HG02840 (cell line): ENCODE results near the gene SFSWAP.

Experiments used
- ATAC-seq: cut with Tn5 transposase; IDR thresholded peaks from one replicate; pipeline ENCODE4 v1.9.1; 2021; ENCODE audit warnings: mild to moderate bottlenecking, moderate library complexity, moderate number of reproducible peaks; ENCODE audit not compliant: unreplicated experiment, low FRiP score

SFSWAP gene

DNA sequence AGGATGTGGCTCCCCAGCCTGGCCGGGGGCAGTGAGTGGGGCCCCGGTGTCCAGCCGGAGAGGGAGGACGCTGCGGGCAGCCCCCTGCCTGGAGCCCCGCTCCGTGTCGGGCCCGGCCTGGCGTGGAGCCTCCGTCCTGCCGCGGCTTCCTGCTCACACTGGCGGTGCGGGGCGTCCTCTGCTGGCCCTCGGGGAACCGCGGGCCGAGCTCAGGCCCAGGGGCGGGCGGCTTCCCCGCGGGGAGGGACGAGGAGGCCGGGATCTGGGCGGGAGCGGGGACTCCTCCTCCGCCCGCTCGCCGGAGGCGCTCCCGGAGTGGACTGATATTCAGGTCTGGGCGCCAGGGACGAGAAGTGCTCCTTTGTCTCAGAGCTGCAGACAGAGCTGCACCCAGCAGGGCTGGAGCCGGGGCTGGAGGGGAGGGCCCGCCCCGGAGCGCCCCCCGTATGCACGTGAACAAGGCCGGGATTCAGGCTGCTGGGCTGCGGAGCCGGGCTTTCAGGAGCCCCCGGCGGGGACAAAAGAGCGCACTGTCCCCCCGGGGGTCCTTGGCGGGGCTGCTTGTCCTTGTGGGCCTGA, 119.5 kb downstream of the SFSWAP start:
- ATAC-seq = no peak

DNA sequence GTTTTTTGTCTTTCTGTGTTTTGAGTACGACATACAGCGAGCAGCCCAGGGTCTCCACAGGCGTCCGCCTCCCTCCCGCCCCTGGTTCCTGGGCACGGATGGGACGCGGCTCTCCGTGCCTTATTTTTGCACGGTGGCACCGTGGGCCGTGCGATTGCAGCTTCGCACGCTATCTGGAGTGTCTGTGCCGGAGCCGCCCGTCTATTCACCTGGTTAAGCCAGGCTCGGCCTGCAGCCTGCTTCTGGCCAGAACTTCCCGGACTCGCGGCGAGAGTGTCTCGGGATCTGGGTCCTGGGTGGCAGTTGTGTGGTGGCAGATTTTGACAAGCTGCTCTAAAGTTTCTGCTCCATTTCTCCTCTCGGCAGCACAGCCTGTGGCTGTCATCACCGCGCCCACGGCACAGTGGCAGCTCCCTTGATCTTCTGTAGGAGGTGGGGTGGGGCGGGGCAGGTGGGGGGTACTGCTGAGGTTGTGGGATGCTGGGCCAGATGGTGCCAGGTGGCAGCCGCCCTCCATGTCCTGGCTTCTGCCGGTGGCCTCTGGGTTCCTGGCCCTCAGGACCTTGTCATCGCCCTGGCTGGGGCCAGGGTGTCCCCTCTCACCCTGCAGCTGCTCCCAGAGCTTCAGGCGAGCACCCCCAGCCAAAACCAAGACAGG, 120.2 kb downstream of the SFSWAP start:
- ATAC-seq = no peak

DNA sequence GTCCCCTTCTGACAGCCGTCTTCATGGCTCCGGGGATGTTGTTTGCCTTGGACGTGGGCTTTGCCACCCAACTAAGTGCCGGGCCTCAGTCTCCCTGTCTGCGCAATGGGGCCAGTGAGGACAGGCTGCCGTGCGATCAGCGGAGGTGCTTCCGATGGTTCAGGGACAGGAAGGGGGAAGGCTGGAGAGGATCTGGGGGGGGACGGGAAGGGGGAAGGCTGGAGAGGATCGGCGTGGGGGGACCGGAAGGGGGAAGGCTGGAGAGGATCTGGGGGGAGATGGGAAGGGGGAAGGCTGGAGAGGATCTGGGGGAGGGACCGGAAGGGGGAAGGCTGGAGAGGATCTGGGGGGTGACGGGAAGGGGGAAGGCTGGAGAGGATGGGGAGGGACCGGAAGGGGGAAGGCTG, 120.7 kb downstream of the SFSWAP start:
- ATAC-seq = no peak

DNA sequence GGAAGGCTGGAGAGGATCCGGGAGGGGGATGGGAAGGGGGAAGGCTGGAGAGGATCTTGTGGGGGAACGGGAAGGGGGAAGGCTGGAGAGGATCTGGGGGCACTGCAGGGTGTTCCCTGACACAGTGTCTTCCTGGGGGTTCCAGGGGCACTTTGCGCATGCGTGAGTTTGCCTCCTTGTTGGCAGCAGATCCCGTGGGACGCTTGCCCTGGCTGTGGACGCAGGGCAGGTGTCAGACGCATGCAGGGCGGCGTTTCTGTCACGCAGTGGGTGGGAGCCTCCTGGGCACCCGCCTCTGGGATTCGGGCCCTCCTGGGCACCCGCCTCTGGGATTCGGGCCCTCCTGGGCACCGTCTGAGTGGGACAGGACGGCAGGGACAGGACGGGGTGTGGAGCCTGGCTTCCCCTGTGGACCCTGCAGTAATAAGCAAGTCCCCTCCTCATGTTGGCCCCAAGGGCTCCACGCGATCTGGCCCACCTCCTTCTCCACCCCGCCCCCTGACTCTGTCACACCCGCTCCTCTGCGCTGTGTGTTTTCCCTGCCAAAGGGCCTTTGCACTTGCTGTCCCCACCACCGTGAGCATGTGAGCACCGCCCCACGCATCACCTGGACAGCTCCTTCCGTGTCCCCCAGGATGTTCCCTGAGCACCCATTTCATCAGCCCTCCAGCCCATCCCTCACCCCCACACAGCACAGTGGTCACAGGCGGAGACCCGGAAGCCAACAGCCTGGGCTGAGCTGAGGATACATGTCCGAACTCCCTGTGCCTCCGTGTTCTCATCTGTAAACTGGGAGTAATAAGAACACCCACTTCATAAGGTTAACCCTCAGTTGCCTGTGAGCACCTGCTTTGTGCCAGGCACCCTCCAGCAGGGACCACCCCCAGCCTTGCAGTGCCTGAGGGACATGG, 121.7 kb downstream of the SFSWAP start:
- ATAC-seq = no peak

DNA sequence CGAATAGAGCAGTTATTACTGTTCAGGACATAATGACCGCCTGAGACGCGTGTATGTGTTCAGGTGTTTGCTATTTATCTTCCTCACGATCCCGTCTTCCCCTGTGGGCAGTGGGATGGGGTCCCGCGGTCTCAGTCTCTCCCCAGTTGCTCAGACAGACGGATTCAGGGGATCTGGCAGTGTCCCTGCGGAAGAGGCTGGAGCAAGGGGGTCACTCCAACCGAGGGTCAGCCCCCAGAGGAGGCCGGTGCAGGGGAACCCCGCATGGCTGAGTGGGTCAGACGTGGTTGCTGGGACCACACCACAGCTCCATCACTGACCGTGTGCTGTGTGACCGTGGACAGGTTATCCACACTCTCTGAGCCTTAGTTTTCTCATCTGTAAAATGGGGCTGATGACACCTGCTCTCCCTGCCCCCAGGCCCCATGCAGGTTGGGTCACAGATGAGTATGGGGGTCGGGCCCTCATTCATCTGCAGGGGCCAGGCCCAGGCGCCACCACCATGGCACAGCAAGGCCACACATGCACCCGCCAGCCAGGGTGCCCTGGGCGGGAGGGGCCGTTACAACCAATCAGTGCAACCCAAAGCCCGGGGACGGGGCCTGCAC, 122.5 kb downstream of the SFSWAP start:
- ATAC-seq = no peak

DNA sequence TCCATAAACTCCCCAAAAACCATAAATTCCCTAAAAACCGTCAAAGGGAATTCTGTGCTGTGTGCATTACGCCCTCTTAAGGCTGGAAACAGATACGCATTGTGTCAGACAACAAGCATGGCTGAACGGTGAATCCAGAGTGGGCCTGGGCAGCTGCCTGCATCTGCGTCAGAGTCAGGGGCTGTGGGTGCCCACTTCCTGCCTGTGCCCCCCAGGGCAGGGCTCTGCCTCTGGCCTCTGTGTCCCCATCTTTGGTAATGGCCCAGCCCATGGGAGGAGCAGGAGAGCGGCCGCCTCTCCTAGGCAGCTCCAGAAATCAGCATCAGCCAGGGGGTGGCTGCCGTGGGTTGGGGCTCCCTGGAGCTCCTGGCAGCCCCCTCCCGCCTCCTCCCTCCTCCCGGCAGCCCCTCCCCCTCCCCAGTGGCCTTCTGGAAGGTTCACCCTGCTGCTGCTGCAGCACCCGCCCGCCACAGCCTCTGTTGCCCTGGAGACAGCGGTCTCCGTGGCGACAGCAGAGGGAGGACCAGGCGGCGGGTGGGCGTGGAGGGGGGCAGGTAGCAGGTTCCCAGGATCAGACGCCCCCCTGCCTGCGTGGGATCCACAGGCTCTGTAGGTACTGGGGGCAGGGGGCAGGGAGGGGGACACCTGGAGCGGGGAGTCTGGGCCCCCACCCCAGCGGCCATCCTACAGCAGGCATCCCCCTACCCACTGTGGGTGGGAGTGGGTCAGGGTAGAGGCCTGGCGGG, 123.2 kb downstream of the SFSWAP start:
- ATAC-seq = no peak

DNA sequence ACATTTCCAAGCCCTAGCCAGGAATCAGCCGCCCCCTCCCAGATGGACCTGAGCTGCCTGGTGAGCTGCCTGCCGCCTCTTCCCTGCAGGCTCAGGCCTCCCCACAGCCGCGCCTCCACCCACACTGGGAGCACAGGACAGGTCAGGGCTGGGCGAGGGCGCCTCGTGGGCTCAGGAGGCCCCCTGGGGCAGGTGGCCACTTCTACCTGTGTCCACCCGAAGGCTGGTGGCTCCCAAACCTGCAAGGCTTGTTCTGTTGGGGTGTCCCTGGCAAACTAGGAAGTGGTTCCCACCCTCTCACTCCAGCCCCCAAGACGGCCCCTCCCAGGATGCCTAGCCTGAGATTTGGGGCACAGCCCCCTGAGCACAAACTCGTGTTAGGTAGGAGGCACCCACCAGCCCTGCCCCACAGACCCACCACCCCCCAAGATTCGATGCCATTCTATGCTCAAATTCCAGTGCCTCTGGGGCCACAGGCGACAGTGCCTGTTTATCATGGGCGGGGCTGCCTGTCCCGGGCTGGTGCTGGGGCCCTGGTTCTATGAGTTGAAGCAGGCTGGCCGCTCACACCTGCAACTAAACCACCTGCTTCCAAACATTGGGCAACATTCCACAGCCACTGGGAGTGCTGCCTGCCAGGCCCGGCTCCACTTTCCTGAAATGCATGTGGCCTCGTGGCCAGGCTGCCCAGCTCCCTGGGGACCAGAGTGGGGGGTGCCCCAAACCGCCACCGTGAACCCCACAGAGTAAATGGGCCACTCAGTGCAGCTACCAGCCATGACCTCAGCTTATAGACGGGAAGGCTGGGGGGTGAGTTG, 124.1 kb downstream of the SFSWAP start:
- no peak for ATAC-seq

DNA sequence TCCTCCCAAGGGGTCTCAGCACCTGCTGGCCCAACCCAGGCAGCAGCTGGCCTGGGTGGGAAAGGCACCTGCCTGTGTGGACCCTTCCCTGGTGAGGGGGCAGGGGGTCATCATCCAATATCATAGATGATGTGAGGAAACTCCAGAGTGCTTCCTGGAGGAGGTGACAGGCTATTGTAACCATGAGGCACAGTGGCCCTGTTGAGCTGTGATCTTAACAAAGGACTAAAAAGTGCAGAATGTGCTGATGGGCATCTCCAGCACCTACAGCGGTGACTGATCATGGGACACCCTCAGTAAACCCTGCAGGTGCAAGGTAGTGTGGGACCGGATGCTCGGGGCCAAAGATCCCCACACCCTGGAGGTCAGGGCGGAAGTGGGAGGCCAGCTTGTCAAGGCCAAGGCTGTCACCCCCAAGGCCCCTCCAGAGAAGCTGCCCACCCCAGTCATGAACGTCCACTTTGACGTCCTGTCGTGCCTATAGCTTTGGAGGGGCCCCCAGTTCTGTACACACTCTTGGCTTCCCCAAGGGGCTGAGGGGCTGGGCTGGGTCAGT, 124.8 kb downstream of the SFSWAP start:
- ATAC-seq = no peak

DNA sequence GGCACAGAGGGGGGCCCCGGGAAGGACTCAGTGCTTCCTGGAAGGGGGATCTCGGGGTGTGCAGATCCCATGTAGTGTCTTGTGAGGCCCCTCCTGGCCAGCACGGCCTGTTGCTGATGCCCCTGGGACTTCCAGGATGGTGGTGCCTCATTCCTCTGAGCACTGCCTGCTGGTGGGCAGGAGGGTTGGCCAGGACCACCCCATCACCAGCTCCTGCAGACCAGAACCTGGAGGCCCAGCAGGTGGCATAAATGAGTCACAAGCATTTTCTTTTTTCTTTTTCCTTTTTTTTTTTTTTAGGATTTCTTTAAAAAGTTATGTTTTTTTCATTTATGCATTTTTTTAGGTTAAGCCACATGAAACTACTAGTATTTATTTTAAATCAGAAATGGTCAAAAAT, 125.3 kb downstream of the SFSWAP start:
- ATAC-seq = no peak

DNA sequence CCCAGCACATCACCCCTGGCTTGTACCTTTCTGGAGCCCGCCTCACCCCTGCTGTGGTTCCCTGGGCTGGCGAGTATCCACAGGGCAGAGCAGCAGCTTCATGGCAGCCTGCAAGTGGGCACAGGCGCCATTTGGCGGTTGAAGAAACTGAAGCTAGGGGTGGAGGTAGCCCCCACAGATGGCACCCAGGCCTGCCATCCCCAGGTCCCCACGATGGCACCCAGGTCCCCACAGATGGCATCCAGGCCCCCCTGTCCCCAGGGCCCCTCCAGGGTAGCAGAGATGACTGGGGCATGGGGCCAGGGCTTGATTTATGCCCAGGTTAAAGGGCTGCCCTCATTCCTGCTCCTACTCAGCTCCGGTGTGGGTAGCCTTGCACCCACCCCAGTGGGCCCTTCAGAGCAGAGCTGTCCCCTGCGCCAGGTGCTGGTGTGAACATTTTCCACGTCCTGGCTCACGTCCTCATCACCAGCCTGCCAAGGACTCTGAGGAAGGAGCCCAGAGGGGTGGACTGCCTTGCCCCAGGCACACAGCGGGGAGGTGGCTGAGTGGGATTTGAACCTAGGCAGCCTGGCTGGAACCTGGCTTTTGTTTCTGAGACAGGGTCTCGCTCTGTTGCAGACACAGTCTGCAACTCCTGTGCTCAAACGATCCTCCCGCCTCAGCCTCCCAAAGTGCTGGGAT, 126.0 kb downstream of the SFSWAP start:
- ATAC-seq = no peak

DNA sequence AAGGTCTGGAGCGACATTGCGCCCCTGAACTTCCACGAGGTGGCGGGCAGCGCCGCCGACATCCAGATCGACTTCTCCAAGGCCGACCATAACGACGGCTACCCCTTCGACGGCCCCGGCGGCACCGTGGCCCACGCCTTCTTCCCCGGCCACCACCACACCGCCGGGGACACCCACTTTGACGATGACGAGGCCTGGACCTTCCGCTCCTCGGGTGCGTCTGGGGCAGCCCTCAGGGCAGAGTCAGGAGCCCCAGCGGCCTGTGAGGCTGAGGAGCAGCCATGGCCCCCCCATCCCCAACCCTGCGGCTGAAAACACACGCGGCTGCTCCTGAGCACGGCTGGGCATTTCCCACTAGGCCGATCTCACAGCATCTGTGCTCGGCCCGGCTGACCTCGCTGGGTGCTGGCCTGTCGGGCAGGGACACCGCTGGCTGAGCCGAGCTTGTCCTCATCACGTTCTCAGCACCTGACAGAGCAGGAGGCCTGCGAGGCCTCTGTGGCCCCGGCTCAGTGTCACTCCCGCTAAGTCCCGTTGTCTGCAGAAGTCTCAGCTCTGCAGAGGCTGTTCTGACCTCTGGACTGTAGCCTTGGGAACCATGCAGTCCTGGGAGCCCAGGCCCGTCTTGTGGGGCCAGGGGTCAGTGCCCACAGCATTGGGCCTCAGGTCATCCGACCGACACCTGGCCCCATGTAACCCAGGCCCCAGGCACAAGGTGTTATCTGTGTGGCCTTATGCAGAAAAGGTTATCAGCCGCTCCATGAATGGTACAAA, 129.9 kb downstream of the SFSWAP start:
- ATAC-seq = no peak

DNA sequence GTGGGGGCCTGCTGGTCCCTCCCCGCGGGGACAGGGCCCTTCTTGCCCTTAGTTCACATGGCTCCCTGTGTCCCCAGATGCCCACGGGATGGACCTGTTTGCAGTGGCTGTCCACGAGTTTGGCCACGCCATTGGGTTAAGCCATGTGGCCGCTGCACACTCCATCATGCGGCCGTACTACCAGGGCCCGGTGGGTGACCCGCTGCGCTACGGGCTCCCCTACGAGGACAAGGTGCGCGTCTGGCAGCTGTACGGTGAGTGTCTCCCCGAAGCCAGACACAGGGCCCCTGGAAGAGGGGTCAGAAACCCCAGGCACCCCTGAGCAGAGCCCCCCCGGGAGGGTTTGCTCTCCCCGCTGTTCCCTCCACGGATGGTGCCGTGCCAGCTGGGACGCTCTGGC, 130.7 kb downstream of the SFSWAP start:
- ATAC-seq = no peak

DNA sequence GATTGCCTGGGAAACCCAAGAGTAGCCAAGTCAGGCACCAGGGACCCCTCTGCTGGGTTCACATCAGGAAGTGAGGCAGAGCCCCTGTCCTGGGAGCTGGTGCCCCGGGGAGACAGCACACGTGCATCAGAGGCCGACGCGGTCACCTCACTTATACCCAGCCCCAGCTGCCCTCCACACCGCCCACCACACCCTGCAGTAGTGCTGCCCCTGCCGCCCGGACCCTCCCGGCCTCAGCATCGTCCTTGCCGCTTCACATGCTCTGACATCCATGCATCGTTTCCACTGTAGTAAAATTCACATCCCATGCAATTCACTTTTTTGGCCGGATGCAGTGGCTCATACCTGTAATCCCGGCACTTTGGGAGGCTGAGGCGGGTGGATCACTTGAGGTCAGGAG, 131.3 kb downstream of the SFSWAP start:
- ATAC-seq = no peak

DNA sequence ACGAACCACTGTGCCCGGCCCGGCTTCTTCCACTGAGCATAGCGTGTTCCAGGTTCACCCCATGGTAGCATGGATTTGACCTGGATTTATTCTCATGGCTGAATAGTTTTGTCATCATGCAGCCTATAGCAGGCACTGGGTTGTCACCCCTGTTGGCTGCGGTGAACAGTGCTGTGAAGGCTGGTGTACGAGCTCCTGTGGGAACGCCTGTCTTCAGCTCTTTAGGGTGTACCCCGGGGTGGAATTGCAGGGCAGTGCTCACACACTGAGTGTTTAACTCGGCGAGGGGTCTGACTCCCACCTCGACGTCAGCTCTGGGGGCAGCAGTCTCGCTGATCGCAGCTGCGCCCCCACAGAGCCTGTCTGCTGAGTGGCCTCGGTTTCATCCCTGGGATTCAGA, 132.6 kb downstream of the SFSWAP start:
- ATAC-seq = no peak

DNA sequence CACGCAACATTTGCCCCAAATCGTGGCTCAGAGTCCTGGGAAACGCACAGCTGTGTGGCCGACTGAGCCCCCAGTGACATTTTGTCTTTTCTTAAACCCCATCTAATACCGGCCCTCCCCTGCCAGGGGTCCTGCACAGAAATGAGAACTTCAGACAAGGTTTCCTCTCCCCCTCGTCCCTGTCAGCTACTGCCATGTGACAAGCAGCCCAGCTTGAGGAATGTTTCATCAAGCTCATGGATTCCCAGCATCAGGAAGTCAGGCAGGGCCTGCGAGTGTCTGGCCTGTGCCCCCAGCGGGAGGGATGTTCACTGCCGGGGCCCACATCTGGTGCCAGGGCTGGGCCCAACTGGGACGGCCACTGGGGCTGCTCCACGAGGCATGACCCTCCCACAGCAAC, 133.2 kb downstream of the SFSWAP start:
- ATAC-seq = no peak

DNA sequence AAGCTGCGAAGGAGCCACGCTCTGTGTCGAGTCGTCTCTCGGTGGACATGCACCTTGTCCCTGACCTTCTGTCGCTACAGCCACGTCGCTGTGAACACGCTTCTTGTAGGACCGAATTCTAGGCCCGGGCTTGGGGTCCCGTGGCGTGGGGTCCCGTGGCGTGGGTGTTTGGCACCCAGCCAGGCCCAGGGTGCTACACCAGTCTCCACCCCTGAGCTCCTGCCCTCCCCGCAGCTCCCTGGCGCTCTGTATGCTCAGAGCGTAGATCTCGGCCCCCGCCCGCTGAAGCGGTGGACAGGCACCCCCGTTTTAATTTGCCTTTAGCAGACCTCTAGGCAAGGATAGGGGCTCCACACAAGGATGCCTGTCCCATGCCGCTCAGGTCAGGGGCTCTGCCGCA, 133.8 kb downstream of the SFSWAP start:
- ATAC-seq = no peak

DNA sequence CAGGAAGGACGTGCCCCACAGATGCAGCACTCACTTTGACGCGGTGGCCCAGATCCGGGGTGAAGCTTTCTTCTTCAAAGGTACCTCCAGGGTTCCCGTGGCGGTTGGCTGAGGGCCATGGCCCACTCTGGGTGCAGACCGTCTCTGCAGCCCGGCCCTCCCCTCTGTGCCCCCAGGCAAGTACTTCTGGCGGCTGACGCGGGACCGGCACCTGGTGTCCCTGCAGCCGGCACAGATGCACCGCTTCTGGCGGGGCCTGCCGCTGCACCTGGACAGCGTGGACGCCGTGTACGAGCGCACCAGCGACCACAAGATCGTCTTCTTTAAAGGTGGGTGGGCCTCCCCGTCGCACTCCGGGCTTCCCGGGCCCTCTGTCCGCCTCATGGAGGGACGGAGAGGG, 134.2 kb downstream of the SFSWAP start:
- ATAC-seq = no peak

DNA sequence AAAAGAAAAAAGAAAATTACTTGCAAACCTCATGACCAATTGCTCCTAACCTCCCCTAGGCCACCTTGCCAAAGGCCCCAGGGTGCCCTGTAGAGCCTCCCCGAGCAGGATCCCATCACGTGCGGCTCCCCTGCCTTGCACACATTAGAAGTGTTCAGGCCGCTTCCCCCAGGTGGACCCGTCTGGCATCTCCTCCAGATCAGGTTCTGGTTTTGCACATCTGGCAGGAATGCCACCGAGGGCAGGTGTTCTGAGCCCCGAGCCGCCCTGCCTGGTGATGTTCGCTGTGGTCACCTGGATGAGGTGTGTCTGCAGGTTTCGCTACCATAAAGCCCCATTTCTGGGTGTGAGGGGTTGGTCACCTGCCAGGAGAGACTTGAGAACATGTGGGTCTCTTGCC, 136.6 kb downstream of the SFSWAP start:
- no peak for ATAC-seq
